Breast epithelium (tissue), 4 donors: Measurements from ENCODE around the gene CARS2. TPM values are rescaled to one million over a fixed set of nuclear protein-coding genes. Genes with fewer than 3 reads are reported as not detected.
"Not testable (repeated sequence)": the region's sequence is repeated elsewhere in the genome, so short reads cannot be mapped to it uniquely, and the experiment has no call there.

ENCODE experiments used
- DNase-seq, 2 donors: peaks; one replicate each; pipeline ENCODE4 v3.0.0-alpha.2; 2019; ENCODE audit warnings: low spot score in 2 of 2
- H3K27ac ChIP-seq, 2 donors: fragments of 200-600 bp; sonication (generic) in 1 of 2; one replicate each; pipeline ENCODE4 v1.5.1; 2016 to 2019; ENCODE audit warnings: mild to moderate bottlenecking in 1 of 2
- H3K27me3 ChIP-seq, 2 donors: fragments of 200-600 bp; sonication (generic) in 1 of 2; one replicate each; pipeline versions ENCODE4 v1.5.1 to v1.6.0; 2017 to 2019; ENCODE audit warnings: control low read depth in 1 of 2, mild to moderate bottlenecking in 1 of 2
- H3K36me3 ChIP-seq: fragments of 200-600 bp; one replicate; pipeline ENCODE4 v1.5.1; 2019
- H3K4me1 ChIP-seq, 2 donors: fragments of 200-600 bp; sonication (generic); one replicate each; pipeline ENCODE4 v1.5.1; 2016 to 2019; ENCODE audit warnings: control low read depth in 1 of 2
- H3K4me3 ChIP-seq, 3 donors: fragments of 200-600 bp; sonication (generic); 1 replicate in 2 of 3; 2 replicates in 1 of 3; pipeline ENCODE4 v1.5.1; 2016 to 2019; ENCODE audit warnings: mild to moderate bottlenecking in 3 of 3, moderate library complexity in 2 of 3
- H3K9me3 ChIP-seq, 2 donors: fragments of 200-600 bp; sonication (generic) in 1 of 2; one replicate each; pipeline ENCODE4 v1.5.1; 2016 to 2019; ENCODE audit warnings: control low read depth in 1 of 2
- CTCF ChIP-seq, 3 donors: fragments of 450-650 bp; IDR thresholded peaks; one replicate each; pipeline ENCODE4 v1.5.1; 2016 to 2017; ENCODE audit warnings: antibody characterized with exemption in 3 of 3, mild to moderate bottlenecking in 3 of 3, moderate library complexity in 3 of 3
- POLR2A ChIP-seq: fragments of 450-650 bp; IDR thresholded peaks from one replicate; pipeline ENCODE4 v1.6.1; 2016; ENCODE audit warnings: antibody characterized with exemption, mild to moderate bottlenecking, moderate library complexity
- POLR2AphosphoS5 ChIP-seq, 3 donors: sonication (generic); formaldehyde crosslinking; IDR thresholded peaks; one replicate each; pipeline ENCODE4 v1.6.1; 2017; ENCODE audit warnings: antibody characterized with exemption in 3 of 3
- intact Hi-C: fragments of 100-400 bp; cut with DNase I; formaldehyde crosslinking; loops from one replicate; pipeline ENCODE4 v1.15.1; 2023; ENCODE audit warnings: low total_unique reads
- total RNA-seq, 3 donors: library from RNA; depleted of rRNA; stranded (reverse); fragments of >200 nt; gene quantifications; one replicate each; pipeline ENCODE4 v1.1.0, GENCODE V29; 2016

CARS2 gene
- total RNA-seq, 3 donors from 2014 or later = 59.8 to 79.8 (median 61.6) TPM

- no peak for DNase-seq
- TF ChIP-seq CTCF (IDR thresholded peaks at IDR 0.05) (no peak), POLR2AphosphoS5 (IDR thresholded peaks at IDR 0.05) (no peak), POLR2A (no peak)
Measured at GRCh38 chr13:110635405-110636002, 70.4 kb downstream of the CARS2 start.

GRCh38 chr13:110634558-110634957 is 71.4 kb downstream of the CARS2 start:
- intact Hi-C loops = no loop called here
- H3K4me1 ChIP-seq = no peaks in the 10 kb centered on the region
- DNase-seq = no peak
- H3K9me3 ChIP-seq = no peaks in the 10 kb centered on the region
- H3K27me3 ChIP-seq = no peaks in the 10 kb centered on the region
- TF ChIP-seq CTCF (IDR thresholded peaks at IDR 0.05) (no peak), POLR2A (no peak), POLR2AphosphoS5 (IDR thresholded peaks at IDR 0.05) (no peak)
- no peak overlapping the region for H3K4me3 ChIP-seq
- H3K27ac ChIP-seq = no peak overlapping the region
- peaks cover 21% of the 10 kb centered on the region for H3K36me3 ChIP-seq

More at GRCh38 chr13:110635405-110636002, 70.4 kb downstream of the CARS2 start:
- Histone ChIP-seq H3K4me3 (no peak overlapping the region), H3K27me3 (no peaks in the 10 kb centered on the region), H3K27ac (no peak overlapping the region), H3K9me3 (no peaks in the 10 kb centered on the region), H3K4me1 (no peaks in the 10 kb centered on the region), H3K36me3 (peaks cover 21% of the 10 kb centered on the region)
- intact Hi-C loops = no loop called here

GRCh38 chr13:110633776-110634175 is 72.1 kb downstream of the CARS2 start:
- no peak for TF ChIP-seq POLR2AphosphoS5 (IDR thresholded peaks at IDR 0.05)
- TF ChIP-seq POLR2A = no peak
- TF ChIP-seq CTCF (IDR thresholded peaks at IDR 0.05) = no peak
- no peaks in the 10 kb centered on the region for H3K9me3 ChIP-seq
- DNase-seq = no peak
- no peaks in the 10 kb centered on the region for H3K27me3 ChIP-seq
- H3K36me3 ChIP-seq = peaks cover 21% of the 10 kb centered on the region
- no peak overlapping the region for H3K4me3 ChIP-seq
- H3K4me1 ChIP-seq = no peaks in the 10 kb centered on the region
- no peak overlapping the region for H3K27ac ChIP-seq
- intact Hi-C loops = no loop called here

GRCh38 chr13:110632255-110632654 is 73.7 kb downstream of the CARS2 start:
- DNase-seq, H3K4me1 ChIP-seq: not testable (repeated sequence)

GRCh38 chr13:110630566-110631119 is 75.3 kb downstream of the CARS2 start:
- intact Hi-C loops = no loop called here

More at GRCh38 chr13:110632255-110632654, 73.7 kb downstream of the CARS2 start:
- H3K27me3 ChIP-seq, H3K4me3 ChIP-seq, intact Hi-C loops, H3K27ac ChIP-seq, H3K9me3 ChIP-seq: not testable (repeated sequence)
- peaks cover 21% of the 10 kb centered on the region for H3K36me3 ChIP-seq

More at GRCh38 chr13:110630566-110631119, 75.3 kb downstream of the CARS2 start:
- Histone ChIP-seq H3K4me3 (no peak overlapping the region), H3K27ac (no peak overlapping the region), H3K4me1 (no peaks in the 10 kb centered on the region), H3K9me3 (no peaks in the 10 kb centered on the region), H3K27me3 (no peaks in the 10 kb centered on the region), H3K36me3 (peaks cover 10% of the 10 kb centered on the region)
- TF ChIP-seq CTCF (IDR thresholded peaks at IDR 0.05) = no peak
- TF ChIP-seq POLR2AphosphoS5 (IDR thresholded peaks at IDR 0.05) = no peak
- no peak for TF ChIP-seq POLR2A
- DNase-seq = no peak
